Activated T-cell treated with anti-CD3 and anti-CD28 coated beads for 1 hour (primary cell): ENCODE results near the gene CCNK.

Source experiments
- DNase-seq: peaks from one replicate; pipeline ENCODE4 v3.0.0-alpha.2; 2020; ENCODE audit warnings: low read depth

CCNK gene

DNA sequence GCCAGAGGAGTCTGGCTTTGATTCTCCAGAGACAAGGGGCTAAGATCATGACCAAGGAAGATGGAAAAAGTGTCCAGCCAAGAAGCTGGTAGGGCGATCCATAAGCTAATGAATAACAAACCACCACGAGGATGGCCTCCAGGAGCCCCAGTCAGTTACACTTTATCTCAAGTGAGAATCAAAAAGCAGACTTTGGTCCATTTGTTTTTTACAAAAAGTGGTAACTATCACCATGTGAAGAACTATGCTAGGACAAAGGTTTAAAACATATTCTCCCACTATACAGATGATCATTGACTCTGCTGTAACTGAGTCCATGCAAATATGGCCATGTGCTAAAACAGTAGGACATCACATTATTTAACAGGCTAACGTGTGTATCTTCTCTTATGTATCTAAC is 14.5 kb upstream of the CCNK start:
- no peak for DNase-seq

DNA sequence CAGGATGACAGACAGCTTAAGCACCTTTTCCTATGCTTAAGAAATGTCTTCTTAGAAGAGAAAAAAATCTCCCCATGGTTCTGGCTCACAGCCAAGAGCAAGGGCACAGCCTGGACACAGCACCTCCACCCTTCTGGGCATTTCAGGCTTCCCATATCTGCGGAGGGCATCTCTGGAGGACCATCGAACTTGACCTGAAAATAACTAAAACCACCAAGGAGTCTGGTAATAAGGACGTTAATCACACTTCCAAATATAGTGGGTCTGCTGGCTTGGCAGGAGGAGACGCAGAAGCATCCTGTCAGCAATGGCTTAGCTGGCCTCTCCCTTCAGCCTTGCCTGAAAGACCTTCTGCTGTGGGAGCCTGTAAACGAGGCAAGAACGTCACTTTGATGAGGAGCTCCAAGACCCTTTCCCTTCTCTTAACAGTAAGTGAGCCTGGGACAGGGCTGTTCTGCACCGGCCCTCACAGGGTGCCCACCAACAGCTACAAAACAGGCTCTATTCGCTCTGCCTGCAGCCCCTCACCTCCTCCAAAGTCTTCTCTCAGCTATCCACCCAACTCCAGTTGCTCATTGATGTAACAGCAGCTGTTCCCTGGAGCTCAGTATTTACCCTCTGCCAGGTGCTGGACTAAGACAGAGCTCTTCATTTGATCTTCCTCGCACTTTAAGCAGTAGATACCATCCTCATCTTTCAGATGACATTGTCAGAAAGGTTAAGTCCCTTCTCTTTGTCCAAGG is 13.7 kb upstream of the CCNK start:
- DNase-seq, result no peak

DNA sequence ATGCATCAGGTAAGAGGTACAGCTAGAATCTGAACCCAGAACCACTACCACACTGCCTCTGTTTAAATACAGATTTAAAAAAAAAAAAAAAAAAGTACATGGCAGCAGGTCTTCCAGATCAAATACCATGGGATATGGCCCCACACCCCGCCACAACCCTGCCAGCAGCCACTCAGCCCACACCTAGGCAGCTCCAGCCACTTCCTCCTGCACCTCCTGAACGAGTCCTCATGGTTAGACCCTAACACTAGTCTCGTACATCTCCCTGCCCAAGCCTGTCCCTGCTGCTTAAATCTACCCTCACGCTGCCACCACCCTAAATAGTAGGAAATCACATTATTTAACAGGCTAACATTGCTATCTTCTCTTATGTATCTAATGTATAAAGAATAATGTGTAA is 13.1 kb upstream of the CCNK start:
- no peak for DNase-seq

DNA sequence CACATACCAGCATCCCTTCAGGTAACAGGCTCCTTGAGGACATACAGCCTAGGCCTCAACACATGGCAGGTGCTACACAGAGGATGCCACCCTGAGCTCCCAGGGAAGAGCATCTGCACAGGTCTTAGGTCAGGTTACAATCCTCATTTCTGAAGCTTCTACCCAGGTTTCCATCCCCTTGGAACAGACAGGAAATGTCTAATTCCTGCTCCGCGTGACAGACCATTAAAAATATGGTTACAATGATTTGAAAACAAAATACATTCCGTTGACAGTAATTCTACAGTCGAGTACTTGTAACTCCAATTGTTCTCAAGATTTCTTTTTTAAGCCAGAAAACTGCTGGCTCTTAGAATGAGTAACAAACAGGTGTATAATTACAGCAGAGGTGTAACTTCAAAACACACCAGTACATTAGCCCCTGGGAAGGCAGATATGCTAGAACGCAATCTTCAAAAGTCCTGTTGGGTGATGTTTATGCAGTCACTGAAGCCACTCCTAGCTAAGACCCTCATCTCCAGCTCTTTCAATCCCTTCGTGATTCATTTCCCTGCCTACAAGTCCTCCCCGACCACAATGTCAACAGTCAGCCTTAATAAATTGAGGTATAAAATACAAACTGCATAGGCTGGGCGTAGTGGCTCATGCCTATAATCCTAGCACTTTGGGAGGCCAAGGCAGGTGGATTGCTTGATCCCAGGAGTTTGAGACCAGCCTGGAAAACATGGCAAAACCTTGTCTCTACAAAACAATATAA is 12.2 kb upstream of the CCNK start:
- DNase-seq, result no peak

DNA sequence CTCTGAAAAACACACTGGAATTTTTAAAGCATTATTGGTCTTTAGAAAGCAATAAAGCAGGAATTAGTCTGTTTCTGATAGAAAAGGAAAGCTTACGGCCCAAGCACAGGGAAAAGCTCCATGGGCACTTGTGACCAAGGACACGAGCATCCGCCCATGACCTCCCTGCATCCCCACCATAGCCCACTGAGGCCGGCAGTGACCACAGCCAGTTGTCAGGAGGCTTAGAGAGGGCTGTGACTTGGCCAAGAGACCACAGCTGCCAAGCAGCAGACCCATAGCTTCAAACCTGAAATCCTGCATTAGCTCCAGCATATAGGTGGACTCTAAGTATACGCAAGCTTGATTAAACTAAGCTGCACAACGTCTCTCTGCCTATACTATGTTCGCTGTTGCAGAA is 9.5 kb upstream of the CCNK start:
- no peak for DNase-seq

DNA sequence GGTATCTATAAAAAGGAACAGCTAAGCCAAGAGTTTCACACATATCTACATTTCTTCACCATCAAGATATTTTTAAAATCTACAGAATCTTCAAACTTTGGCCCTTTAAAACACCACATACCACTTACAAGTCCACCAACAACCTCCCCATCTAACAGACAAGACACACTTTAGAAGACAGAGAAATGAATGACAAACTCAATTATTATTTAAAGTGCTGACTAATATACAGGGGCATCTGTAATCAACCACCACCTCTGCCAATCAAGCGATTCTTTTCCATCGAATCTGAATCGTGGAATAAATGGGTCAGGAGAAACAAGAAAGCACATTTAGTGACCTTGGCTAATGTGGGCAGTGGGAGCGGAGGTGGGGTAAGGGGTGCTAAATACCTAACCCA is 8.3 kb upstream of the CCNK start:
- no peak for DNase-seq

DNA sequence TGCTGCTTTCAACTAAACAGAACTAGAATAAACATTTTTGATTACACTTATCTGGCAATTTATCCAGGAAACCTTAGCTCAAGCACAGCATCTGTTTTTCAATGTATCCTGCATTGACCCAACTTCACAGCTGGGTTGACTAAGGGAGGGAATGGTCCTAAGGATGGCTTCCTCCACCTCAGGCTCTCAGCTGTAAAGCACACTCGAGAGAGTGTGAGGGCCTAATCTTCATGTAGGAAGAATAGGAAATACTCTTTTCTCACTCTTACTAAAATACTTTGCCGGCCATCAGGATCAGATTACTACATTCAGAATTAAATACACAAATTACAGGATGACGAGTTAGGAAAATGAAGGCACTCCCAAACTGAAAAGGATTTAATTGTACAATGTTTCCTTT is 7.8 kb upstream of the CCNK start:
- DNase-seq, result no peak

DNA sequence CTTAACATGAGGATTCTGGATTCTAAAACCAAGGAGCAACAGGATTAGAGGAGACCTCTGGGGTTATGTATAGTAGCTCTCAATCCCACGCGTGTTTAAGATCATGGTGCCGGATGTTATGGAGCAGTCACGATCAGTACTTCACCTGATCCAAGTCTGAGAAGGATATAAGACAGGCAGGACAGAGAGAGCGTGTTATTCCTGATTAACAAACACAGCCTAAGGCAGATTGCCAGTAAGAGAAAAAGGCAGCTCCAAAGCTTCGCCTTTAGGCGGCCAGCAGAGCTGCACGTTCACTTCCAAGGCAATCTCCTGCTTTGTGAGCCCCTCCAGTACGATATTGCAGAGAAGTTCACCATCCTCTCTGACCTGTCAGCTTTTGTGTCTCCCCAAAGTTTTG is 6.0 kb upstream of the CCNK start:
- DNase-seq, result no peak

DNA sequence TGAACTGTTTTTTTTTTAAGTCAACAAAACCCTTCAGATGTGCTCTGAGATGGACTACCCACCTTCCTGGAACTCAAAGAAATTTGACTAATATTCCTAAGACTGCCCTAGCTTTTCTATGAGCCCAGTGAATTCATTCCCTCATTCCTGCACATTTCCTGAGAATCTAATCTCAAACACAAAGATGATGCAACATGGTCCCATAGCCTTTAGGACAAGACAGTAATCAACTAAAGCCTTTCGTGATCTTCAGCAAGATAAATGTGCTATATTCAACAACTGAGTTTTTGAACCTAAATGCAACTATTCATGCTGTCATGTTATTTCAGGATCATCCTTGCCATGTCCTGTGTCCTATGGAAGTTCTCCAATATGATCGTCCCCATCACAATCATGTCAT is 5.5 kb upstream of the CCNK start:
- no peak for DNase-seq

DNA sequence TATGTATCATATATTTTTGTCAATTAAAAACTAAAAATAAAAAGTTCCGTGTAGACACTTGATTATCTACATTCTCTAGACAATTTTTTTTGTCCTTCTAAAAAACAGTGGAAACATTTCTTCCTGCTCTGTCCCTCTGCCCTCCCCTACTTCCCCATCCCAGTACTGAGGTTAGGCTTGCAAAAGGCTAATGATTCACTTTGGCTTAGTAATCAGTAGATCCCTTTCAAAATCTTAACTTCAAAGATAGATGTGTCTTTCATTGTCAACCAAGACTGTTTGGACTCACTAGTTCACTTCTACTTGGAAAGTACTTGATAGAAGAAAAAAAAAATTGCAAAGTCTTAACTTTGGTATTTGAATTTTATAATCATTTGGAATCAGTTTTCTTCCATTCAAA is 4.3 kb upstream of the CCNK start:
- DNase-seq, result no peak

DNA sequence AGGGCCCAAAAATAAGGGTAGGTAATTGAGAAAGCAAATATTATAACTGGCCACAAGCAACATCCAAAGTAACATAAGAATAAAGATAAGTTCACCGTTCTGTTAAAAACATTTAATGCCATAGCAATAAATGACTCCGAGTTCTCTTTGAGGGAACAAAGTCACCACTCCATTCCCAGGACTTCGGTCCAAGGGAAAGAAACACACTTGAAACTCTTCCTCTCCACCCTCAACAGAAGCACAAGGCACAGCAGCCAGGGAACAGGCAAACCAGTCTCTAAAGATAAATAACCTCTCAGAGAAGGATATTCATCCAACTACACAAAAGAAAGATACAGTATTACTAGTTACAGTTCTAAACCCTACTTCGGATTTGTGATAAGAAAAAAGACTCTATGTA is 3.1 kb upstream of the CCNK start:
- DNase-seq, result no peak

DNA sequence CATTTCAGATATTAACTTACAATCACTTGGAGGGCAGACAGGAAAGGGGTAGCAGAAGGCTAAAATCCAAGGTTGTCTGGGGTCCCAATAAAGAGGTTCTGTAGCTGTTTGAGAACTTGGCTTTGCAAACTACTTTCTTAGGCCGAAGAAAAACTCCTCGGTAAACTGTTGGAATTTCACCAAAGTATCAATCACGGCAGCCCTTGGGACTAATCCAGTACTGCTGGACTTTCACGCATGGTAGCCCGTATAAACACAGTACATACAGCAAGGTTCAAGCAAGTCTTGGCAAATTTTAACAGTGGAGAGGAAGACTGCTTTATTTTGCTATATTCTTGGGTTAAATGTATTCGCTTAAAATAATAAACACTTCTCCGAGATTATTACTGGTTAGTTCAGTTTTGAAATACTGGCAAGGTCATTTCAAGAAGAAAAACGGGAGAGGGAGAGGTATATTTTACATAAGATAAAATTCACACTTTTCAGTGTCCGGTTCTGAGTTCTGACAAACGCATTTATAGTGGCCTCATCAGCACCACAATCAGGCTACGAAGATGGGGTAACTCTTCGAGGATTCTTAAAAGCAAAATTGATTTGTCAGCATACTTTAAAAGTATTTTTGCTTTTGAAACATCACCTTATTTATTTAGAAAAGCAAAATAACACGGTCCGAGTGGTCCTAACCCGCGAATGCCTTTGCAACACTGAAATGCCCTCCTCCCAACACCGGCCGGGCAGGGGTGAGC is 1.9 kb upstream of the CCNK start:
- no peak for DNase-seq

DNA sequence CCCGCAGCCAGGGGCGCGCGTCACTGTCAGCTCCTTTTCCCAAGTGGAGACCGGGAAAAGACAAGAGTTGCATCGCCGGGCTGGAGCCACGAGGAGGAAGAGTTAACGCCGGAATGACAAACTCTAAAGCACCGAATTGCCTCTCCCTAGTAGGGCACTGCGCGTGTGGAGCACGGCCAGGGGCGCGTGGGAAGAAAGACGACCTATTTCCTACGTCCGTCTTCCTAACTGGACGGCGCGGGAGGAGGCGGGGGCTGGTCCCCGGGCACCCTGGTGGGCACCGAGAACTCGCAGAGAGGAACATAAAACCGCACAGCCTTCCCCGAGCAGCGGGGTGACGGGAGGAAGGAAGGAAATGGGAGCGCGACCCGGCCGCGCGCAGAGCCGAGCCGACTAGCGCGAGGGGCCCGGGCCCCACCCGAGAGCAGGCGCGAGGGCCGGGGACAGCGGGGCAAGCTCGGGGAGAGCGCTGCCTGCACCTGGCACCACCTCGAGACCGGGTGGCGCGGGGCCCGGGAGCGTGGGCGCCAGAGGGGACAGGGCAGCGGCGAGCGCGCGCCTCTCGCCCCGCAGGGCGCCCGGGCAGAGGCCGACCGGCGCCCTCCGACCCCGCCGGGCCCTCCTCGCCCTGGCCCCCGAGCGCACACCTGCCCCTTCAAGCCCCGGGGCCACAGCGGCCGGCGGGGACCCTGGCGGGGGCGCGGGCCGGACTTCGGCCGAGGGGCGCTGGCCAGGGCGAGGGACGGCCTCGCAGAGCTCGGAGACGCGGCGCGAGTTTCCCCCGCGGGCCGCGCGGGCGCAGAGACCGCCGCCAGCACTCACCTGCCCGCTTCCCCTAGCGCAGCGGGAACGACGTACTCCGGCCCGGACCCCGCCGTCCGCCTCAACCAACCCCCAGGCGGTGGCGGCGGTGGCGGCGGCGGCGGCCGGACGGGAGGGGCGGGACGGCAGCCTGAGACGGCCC is 1.0 kb upstream of the CCNK start, which contains the start of gene SETD3:
Gene SETD3 (minus strand): TSS at position 954 of the 964 bp plus-strand sequence. CDS start 15,054 bp downstream, outside the sequence.
- peak; percentile 16 for DNase-seq

DNA sequence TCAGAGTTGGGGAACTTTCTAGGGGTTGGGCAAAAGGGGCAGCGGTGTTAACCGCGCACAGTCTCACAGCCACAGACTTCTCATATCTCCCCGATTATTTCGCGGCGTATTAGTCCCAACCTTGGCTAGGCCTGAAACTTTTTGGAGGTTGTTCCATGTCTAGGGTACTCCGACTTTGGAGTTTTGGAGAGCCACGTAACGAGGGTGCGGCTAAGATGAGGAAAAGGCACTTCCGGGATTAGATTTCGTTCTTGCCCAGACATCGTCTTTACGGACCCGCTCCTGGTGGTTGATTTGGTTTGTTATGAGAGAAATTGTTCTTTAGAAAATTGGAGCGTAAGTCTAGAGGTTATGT is 513 bp downstream of the CCNK start:
- DNase-seq, result no peak

DNA sequence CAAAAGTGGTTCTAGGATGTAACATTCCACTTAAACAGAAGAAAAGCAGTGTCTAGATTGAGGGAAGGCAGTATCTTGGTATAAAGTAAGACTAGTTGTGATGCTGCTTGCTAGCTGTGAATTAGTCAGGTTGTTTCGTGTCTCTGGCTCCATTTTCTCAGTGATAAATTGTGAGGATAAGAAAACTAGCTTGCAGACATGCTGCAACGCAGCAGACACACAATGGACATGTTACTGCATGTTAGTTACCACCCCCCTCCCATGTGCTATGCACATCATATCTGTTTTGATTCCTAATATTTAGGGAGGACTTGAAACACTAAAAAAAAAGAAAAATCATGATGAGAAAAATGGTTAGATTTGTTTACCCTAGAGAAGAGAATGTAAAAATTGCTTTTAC is 2.9 kb downstream of the CCNK start:
- DNase-seq, result no peak

DNA sequence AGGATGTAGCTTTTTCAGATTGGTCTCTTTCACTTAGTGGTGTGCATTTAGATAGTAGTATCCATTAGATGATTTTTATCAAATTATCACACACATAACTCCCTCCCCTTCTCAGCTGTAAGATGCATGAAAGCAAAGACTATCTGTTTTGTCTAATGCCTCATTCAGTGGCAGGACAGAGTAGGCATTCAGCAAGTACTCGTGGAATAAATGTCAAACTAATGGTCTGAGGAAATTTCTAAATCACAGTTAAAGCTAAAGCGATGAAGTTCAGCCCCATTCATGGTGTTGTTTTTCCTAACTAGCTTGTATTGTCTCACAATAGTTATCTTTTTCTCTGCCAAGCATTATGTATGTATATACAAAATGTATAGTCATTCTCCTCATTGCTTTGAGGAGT is 16.1 kb downstream of the CCNK start:
- DNase-seq, result no peak

DNA sequence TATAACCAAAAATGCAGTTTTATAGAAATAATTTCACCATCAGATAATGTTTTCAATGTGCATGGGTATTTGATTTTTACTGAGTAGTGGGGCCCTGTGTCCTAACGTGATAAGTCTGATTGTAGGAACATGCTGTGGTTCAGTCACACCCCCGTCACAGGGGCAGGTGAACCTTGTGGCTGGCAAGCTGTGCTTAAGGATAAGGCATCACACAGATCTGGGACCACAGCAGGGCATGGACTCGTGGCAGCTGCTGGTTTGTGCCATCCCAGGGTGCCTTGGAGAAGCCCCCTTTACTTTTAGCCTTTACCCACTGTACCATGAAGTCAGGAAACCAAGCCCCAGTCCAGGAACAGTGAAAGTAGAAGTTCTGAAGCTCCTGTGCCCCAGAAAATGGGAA is 16.7 kb downstream of the CCNK start:
- DNase-seq, result no peak

DNA sequence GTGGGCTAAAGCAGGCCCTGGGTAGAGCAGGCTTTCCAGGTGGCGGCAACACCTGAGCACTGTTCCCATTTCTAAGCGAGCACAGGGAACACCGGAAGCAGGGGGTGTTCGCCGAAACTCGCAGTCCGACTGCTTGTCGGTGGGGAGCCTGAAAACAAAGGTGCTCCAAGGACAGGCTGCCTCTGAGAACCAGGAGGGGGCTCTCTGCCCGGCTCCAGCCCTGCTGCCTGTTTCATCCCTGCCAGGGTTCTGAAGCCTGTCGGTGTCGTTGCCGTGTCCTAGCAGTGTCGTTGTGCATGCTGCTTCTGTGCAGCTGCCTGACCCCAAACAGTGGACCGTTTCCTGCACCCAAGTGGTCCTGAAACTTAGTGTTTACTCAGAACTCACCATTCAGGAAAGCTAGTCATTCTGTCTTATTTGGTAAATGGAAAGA is 21.8 kb downstream of the CCNK start:
- no peak for DNase-seq

DNA sequence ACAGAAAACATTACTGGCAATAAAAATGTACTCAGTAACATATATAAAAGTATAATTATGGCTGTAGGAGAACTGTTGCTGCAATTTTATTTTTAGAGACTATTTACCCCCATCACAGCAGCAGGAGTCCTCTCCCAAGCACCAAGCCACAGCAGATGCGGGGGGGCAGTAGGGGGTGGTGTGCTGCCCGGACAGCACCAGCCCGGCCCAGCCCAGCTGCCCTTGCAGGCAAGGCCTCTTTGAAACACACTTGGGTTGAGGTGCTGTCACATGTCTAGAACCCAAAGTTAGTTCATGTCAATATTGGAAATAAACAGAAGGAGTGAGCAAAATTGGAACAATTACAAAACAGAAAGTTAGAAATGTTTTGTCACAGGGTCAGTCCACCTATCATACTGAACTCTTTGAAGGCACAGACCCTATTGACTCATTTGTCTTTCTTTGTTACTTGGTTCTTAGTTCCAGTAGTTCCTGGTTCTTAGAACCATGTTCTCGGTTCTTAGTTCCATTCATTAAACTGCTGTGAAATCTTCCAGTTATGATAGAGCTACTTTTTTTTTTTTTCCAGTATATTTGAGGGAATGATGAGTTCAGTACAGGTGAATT is 22.7 kb downstream of the CCNK start:
- DNase-seq, result no peak

DNA sequence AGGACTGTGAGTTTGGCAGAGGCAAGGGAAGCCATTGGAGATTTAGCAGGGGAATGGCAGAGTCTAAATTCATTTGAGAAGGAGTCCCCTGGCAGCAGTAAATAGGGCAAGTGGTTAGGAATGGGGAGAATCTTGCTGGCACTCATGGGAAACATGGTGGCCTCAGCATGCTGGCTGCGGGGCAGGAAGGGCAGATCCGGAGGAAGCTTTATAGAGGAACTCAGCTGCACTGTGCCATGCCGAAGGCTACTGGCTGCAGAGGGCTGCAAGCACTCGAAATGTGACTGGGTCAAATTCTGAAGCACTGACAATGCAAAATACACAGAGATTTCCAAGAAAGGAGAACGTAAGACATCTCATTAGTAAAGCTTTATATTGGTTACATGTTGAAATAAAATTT is 23.9 kb downstream of the CCNK start:
- DNase-seq, result no peak

DNA sequence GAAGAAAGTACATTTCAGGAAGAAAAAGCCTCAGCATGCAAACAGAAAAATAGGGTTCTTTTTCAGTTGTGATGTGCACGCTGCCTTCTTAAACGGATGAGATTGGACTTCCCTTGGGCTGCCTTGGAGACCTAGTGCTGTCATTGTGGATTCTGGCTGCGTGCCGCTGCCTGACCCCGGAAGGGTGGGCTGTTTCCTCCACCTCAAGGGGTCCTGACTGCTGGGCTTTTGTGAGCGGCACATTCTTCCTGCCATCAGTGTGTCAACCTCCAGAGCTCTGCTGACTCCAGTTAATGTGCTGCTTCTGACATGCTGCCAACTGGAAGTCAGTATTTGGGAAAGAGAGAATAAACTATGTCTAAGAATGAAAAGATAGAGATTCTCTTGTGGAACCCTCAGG is 25.1 kb downstream of the CCNK start:
- no peak for DNase-seq
